HG02623 (cell line): ENCODE data around the gene MAP7D3.

Experiments
- ATAC-seq: cut with Tn5 transposase; IDR thresholded peaks from one replicate; pipeline ENCODE4 v1.9.1; 2021; ENCODE audit warnings: moderate library complexity; ENCODE audit not compliant: unreplicated experiment

Gene MAP7D3

DNA sequence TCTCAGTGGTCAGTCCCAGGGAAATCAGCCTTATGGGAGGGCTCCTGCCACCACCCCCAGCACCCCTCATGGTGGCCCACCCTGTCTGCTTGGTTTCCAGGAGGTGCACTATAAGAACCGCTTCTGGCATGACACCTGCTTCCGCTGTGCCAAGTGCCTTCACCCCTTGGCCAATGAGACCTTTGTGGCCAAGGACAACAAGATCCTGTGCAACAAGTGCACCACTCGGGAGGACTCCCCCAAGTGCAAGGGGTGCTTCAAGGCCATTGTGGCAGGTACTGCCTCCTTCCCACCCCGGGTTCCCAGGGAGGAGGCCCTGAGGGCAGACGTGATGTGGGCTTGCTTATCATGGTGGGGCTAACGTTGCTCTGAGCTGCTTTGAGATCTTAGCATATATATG lies 44.3 kb downstream of the MAP7D3 start:
- ATAC-seq, result no peak

DNA sequence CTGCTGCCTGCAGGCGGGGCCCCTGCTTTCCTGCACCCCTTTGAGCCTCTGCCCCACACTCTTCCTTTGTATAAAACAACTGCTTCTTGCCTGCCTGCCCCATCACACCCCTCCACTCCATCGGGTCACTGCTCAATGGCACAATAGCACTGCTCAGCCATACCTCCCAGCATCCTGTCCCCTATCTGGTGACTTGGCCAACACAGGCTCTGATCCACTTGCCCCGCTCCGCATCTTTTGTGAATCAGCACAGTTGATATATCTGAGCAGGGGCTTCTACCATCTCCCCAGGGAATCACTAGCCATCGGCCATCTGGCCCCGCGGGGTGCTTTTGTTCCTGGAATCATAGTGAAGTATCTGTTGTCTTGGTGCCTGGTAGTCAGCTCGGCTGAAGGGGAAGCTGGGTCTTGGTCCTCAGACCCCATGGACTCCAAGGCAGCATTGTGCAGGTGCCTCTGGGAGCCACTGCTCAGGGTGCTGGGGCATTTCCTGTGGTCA lies 45.3 kb downstream of the MAP7D3 start:
- no peak for ATAC-seq

DNA sequence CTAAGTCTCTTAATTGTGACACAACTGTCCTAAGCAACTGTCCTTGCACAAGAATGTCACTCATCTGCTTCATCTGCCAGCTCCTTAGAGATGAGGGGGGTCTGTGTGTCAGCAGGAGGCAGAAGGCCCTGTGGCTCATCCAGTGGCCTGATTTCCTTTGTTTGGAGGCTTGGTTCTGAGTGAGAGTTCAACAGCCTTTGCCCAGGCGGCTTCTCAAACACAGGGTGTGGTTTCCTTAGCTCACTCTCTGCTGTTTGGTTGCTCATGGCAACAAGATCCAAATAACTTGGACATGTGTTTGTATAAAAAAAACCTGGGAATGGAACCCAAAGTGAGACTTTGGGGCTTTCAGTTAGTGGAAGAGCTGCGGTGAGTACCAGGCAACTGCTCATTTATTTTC lies 46.6 kb downstream of the MAP7D3 start:
- ATAC-seq, result no peak

DNA sequence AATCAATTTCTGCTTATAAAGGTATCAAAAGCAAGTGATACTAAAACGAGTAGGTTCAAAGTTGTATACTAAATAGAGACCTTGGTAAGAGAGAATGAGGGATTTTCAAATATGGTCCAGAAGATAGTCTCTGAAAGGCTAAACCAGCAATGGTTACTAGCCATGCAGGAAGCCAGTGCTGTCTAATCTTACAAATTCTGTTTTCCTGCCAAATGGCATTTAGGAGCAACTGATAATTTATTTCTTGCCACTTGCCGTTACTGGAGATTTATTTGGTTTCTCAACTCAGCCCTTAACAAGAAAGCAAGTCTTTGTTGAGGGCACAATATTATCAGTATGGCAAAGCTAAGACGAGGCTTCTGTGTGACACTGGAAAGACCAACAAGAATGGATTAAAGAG lies 47.2 kb downstream of the MAP7D3 start:
- ATAC-seq, result no peak

DNA sequence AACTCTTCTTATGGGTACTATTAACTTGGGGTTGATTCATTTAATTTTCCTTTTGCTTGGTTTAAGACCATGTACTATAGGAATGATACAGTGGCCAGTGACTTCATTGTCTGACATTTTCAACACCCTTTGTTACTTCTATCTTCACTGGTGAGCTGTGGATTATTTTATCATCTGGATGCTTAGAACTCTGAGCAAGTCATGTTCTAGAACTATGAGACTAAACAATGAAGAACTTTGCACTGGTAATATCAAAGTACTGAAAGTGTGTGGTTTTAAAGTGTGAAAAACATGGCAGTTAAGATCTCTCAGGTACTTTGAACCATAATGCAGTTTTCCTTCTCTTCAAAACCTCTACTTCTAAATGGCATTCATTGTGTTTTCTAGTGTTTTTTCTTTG lies 47.8 kb downstream of the MAP7D3 start:
- no peak for ATAC-seq

DNA sequence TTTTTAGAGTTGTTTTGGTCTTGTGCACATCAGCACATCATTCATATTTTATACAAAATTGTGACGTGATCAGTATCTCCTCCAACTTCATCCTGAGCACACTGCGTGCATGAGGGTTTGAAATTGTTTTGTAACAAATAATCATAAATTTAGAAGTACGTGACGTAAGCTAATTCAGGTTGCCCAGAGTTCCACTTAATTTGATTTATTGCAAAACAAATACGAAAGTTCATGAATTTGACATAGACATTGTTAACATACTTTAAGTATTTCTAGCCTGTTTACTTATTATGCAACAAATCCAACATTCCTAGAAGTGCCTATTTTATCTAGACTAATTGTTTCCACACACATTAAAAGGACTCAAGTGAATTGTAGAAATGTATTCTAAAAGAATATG lies 48.3 kb downstream of the MAP7D3 start:
- no peak for ATAC-seq

DNA sequence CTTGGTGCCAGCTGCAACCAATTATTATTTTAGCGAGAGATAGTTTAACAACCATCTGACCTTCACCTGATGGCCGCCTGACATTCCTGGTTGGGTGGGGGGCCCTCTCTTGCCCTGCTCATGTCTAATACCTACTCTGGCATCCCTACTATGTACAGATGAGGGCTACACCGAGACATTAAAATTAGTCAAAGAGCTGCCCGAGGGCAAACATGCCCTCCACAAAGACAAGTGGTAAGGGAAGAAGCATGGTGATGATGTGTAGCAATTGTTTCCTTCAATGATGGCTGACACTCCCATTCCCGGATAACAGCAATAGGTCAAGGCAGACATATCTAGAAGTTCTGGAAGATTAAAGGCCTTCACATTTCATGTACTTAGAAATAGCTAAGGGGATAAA lies 49.6 kb downstream of the MAP7D3 start:
- ATAC-seq, result no peak

DNA sequence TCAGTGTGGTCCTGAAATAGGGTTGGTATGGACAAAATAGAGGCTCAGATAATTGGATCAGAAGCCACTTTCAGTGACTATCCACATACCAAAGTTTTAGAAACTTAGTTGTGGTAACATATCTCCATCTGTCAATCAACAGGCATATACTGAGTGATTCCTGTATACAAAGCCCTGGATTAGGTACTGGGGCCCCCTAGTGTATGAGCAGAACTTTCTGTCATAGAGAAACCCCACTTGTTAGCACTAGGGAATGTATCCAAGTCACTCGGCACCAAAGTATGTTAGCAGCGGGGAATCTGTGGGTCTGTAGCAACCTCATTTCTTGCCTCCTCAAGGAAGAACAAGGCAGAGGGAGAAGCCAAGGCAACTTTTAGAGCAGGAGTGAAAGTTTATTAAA lies 50.7 kb downstream of the MAP7D3 start:
- ATAC-seq, result no peak

DNA sequence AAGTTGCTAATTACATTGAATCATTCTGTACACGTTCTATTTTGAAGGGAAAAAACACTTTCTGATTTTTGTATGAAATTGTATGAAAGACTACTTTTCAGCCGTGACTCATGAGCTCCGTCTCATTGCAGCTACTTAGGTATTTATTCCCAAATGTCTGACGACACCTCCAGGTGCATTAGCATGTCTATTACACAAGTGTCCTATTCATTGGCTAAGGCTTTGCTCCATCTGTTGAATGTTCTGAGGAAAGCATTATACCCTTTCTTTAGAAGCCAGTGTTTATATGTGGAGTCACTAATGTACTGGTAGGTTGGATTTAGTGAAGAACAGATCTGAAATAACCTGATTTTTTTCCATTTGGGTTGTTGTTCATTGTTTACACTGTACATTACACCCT lies 51.8 kb downstream of the MAP7D3 start:
- ATAC-seq, result no peak

DNA sequence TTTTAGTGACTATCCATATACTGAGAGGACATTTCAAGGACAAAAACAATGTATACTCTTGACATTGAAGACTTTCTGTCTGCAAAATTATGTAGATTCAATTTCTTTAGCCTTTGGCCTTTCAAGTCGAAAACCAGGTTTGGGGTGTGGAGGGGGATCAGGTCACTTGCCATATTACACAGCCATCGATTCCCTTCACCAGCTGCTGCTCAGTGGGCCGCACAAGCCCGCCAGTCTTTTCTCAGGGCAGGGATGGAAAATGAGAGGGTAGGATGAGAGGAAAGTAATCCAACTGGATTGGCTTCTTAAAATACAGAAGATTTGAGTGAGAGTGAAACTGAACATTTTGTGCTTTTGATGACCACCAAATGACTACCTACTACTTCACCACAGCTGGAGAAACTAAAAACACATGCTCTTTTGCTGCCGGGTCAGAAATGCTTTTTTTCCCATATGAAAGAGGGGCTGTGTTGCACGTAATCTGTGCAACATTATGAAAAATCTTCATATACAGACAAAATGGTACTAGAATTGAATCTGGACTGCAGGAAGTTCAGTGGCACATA lies 52.4 kb downstream of the MAP7D3 start:
- no peak for ATAC-seq

DNA sequence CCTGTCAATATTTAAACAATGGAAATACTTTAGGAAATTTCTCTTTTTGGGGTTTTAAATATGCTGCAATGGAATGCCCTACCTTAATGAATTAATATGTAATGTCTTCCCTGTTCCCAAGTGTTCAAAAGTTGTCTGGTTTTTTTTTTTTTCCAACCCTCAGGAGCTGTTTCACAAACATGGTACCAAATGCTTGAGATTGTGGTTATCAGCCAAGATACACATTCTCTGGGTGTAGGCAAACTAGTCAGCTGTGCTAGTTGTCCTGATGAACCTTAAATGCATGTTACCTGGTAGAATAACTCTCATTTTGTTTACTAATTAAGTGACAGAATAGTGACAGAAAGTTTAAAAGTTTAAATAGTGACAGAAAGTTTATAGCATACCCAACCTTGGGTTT lies 53.2 kb downstream of the MAP7D3 start:
- no peak for ATAC-seq

DNA sequence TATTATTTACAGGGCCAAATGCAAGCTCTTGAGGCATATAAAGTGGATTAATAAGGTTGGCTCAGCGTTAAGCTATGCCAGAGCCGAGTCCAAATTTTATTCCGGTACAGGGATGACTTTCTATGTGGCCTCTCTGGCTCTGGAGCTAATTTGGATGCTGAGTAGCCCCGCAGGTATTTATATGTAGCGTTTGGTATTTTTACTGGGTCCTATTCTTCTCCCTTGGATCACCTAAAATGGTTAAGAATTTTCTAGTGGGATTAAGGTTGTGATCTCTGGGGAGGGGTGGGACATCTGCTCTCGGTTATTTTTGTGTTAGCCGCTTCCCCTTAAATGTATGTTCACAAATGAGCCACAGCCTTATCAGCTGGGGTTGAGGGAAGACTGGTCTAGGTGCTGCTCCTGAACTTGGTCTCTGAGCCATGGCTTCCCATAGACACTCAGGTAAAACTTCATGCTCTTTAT lies 54.5 kb downstream of the MAP7D3 start:
- no peak for ATAC-seq

DNA sequence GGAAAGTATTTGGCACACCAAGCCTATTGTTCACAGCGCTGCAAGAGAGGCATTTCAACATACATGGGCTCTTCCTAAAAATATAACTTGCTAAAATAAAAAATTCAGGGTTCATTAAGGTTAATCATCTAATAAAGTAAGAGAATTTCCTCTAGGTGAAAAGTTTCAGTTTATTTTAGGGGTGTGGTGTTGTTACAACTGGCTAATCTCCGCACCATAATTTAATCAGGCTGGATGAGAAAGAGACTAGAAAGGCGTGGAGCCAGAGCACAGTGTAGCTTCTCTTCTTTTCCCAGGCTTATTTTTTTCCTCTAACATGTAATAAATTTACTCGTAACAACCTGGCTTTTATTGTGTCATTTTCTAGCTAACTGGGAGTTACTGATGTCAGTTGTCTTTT lies 56.0 kb downstream of the MAP7D3 start:
- ATAC-seq, result no peak

DNA sequence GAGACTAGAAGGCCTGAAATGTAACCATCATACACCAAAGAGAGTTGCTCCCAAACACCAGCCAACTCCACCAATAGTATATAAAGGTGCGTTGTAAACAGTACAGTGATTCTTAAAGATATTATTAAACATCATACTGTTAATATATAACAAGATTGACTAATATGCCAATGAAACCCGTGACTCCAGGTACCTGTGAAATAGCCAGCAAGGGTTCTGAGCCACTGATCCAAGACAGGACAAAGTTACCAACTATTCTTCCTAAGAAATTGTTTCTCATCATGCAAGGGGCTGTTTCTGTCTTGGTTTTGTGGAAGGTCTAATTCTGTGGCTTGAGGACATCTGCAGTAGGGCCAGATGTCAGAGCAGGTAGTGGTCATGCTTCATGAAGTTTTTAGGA lies 56.7 kb downstream of the MAP7D3 start:
- no peak for ATAC-seq

DNA sequence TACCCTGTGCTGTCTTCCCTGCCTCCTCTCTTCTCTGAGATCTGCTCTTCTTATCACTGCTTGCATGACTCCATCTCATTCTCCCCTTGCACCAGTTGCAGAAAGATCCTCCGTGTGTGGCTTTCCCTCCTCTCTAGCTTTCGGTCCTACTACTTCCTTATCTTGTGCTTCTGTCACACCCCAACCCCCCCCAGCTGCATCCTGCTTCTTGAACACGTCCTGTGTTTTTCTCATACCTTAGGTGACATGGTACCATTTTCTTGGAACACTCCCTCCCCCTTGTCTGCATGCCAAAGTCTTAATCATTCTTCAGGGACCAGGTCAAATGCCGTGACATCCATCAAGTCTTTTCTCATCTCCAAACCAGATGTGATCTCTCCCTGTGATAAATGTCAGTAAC lies 57.4 kb downstream of the MAP7D3 start:
- no peak for ATAC-seq

DNA sequence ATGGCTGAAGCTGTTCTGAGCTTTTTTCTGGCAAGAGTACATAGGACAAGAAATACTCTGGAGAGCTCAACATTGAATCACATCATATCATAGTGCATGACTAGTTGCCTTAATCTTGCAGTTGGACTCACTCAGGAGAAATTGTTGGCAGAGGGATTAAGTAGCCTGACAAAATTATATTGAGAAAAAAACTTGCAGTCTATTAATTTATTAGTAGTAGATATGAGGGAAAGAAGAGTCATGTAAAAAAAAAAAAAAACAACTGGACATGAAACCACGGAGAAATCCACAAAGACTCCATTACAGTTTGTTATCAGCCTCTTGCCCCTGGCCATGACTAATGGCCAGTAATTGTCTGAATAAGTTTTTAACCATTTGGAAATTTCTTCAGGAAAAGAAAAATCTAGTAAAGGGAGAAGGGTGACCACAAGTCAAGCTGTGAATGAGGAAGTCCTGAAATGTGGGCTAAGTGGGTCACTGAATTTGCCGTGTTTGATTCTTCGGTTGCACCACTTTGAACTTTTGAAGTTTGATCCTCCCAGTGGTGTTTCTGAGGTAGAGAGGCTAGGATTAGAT lies 58.3 kb downstream of the MAP7D3 start:
- no peak for ATAC-seq

DNA sequence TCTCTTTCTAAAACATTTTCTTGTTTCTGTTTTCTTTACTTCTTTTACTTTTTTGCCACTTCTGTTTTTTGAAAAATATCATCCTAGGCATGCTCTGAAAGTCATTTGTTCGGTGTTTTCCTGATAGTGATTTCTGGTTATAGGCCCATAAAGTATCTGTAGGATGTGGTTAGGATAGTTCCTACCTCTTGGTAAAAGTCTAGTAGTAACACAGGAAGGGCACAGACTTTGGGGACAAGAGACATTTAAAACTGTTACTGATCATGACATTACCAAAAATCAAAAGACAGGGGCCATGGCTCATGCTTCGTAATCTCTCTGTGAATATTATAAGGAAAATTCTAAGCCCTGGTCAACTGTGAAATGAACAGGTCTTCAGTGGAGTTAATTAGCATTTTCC lies 59.1 kb downstream of the MAP7D3 start:
- no peak for ATAC-seq

DNA sequence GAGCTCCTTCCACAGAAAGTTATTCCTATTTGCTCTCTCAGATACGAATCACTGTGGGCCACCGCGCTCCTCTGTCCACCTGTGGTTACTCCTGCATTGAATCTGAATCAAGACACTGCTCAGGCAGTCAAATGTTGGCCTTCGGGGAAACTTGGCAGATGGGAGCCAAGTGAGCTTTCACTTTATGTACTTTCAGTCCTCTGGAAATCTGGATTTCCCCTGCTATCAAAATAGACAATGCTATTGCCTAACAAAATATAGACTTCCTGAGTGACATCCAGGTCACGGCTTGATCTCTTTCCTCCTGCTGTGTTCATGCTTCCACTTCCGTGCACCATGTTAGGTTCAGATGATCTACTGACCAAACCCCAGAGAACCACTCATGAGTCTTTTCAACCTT lies 60.0 kb downstream of the MAP7D3 start:
- ATAC-seq, result no peak

DNA sequence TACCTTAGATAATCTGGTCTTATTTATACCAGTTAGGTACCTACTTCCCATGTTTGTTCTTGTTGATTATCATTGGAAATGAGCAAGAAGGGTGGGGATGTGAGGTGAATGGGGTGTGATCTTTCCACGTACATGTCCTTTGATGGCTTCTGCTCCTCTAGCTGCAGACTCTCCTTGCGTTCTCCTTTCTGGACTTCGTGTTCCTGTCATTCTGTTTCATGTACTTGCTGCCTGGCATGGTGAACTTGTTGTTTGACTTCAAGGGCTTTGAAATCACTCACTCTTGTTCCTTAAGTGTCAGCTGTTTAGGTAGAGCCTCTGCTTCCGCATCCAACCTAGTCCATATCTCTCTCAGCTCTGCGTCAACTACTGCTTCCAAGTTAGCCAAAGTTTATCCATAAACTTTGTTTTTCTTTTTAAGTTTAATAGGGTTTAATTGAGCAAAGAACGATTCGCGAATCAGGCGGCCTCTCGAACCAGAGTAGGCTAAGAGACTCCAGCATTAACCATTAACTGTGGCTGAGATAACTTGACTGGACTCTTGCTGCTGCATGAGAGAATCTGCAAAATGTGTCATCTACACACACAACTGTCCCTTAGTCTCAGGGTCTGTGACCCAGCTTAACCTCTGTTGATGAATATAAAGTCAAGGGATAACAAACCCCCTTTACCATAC lies 61.0 kb downstream of the MAP7D3 start:
- ATAC-seq, result no peak

DNA sequence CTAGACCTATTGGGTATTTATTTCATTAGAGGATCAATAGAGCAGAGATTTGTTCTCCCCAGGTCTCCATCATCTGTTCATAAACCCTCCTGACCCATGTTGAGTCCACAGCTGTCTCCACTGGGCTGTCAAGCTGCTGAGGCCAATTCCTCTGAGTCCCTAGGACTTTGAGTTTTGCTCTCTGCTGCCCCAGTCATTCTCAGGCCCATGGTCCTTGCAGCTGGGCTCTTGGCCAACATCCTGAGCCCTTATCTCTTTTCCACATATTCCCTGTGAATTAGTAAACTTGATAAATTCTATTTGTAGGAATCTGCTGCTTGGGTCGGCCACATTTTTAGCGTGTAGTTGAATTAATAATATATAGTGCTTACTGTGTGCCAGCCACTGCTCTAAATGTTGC lies 62.0 kb downstream of the MAP7D3 start:
- no peak for ATAC-seq

DNA sequence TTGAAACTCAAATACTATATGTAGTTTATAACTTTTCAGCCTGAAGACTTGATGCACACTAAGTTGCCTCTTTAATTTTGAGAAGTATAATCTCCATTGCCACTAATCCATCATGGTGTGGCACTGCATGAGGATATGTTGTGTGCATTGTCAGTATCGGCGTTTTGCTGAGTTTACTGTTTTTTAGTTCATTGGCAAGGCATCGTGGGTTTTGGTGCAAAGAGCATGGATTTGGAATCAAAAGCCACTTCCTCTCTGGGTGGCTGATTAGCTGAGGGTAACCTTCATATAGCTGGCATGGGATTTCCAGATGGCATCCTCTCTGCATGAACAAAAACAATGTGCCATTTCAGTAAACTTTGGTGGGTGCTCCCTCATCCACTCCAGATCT lies 65.2 kb downstream of the MAP7D3 start:
- no peak for ATAC-seq

DNA sequence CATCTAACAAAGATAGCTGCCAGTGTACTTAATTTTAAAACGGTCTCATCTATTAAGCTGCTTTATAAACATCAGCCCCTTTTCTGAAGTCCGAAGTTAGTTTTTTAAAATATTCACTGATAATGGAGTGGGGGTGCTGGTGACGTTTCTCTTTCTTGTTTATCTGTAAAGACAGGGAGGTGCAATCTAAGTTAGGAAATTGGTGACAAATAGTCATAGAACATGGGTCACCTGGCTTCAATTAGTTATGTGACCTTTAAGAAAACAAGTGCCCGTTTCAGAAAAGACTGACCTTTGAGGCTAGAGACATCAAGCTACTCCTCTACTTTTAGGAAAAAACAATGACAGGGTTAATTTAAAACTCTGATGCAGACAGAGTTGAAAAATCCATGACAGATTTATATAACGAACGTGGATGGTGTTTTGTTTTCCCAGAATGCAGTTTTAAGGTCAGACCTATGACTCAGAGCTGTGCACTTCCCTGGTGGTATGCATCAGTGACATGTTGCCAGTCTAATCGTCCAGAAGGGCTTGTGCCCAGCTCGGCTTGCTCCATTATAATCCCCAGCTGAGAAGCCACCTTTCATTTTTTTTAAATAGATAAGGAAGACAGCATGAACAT lies 65.7 kb downstream of the MAP7D3 start:
- no peak for ATAC-seq
